ENCODE data around the gene RPRD2.

DNA sequence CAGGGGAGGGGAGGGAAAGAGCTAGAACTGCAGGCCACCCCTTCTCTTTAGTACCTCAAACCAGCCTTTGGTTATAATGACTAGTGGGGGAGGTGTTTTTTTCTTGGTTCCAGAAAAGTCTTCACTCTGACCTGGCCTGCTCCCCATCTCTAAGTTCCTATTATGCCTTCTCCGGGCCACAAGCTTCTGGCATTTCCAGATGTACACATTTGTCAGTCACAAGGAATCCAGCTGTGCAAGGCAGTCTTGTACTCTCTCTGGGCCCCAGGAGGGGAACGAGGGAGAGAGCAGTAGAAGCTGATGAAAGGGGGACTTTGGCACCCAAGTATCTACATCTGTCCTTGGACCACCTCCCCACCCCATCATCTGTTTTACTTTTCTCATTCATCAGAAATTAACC lies 148.9 kb downstream of the RPRD2 start:
- TF ChIP-seq, protein P1, sequence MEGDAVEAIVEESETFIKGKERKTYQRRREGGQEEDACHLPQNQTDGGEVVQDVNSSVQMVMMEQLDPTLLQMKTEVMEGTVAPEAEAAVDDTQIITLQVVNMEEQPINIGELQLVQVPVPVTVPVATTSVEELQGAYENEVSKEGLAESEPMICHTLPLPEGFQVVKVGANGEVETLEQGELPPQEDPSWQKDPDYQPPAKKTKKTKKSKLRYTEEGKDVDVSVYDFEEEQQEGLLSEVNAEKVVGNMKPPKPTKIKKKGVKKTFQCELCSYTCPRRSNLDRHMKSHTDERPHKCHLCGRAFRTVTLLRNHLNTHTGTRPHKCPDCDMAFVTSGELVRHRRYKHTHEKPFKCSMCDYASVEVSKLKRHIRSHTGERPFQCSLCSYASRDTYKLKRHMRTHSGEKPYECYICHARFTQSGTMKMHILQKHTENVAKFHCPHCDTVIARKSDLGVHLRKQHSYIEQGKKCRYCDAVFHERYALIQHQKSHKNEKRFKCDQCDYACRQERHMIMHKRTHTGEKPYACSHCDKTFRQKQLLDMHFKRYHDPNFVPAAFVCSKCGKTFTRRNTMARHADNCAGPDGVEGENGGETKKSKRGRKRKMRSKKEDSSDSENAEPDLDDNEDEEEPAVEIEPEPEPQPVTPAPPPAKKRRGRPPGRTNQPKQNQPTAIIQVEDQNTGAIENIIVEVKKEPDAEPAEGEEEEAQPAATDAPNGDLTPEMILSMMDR (IDR thresholded peaks at IDR 0.05): no peak
- no peak for TF ChIP-seq POLR2A (IDR thresholded peaks at IDR 0.05)
